Cortex of kidney (tissue), 1 donor: ENCODE data around the gene STARD3NL.
"Not testable (repeated sequence)": the region's sequence is repeated elsewhere in the genome, so short reads cannot be mapped to it uniquely, and the experiment has no call there.

Experiments used
- DNase-seq: peaks from one replicate; lab custom pipeline; 2025; lab: John Stamatoyannopoulos, UW

The STARD3NL gene, protein sequence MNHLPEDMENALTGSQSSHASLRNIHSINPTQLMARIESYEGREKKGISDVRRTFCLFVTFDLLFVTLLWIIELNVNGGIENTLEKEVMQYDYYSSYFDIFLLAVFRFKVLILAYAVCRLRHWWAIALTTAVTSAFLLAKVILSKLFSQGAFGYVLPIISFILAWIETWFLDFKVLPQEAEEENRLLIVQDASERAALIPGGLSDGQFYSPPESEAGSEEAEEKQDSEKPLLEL

DNA sequence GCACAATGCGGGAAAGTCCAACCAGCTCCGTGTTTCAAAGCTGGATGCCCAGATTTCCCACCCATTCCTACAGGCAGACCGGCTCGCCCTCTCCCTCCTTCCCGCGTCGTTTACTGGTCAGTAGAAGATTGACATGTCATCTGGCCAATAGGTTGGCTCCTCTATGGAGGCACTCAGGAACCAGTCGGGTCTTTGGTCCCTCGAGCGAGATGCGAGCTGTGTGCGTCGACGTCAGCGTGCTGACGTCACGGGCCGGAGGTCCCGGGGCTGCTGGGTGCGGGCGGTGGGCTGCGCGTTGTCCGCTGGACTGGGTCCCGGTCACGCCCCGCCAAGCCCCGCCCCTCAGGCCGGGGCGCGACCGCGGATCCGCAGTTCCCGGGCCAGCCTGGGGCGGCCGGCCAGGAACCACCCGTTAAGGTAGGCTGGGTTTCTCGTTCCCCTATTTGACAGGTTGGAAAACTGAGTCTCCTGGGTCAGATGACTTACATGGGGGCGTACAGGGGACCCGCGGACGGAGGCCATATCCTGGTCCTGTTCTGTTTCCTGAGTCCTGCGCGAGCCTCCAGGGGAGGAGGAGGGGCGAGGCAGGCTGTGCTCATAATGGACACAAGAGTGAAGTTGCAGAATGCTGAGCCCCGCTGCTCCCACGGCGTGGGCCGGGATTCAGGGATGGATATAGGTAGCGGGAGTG is at the start of gene STARD3NL:
STARD3NL (plus strand) TSS at position 242 of the 691 bp plus-strand sequence. CDS start 29,260 bp downstream, outside the sequence.
- peak; percentile 19 for DNase-seq

DNA sequence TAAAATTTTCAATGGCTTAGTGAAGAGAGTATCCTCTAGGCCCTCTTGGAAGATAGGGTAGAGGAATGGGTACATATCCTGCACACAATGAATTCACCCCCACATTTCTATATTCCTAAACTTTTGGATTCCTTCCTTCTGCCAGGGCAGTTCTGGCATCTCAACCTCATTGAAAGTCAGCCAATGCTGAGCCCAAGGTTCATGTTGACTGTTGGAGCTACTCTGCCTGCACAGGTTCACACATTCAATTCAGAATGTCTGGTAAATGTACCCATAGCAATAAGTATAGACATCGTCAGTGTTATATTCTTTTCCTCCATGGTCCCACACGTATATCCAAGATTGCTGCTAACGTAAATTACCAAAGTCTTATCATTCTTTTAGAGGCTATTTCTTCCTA is 48.9 kb upstream of the STARD3NL start:
- DNase-seq: no peak

GRCh38 chr7:38129579-38129978 is 48.5 kb upstream of the STARD3NL start:
- no peak for DNase-seq

GRCh38 chr7:38138171-38138570 is 39.9 kb upstream of the STARD3NL start:
- DNase-seq: no peak

- DNase-seq: no peak
These were observed 36.9 kb upstream of the STARD3NL start for GRCh38 chr7:38141187-38141586.

DNA sequence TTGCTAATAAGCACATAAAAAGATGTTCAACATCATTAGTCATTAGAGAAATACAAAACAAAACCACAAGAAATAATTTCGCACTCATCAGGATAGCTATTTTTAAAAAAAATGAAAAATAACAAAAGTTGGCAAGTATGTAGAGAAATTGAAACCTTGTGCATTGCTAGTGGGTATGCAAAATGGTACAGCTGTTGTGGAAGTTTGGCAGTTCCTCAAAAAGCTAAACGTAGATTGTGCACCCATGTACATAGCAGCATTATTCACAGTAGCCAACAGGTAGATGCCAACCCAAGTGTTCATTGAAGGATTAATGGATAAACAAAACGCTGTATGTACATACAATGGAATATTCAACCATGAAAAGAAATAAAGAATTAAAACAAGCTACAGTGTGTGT is 35.3 kb upstream of the STARD3NL start:
- no peak for DNase-seq

- no peak for DNase-seq
These were observed 31.0 kb upstream of the STARD3NL start for GRCh38 chr7:38147005-38147404.

- no peak for DNase-seq
These were observed 26.5 kb upstream of the STARD3NL start for GRCh38 chr7:38151556-38151955.

DNA sequence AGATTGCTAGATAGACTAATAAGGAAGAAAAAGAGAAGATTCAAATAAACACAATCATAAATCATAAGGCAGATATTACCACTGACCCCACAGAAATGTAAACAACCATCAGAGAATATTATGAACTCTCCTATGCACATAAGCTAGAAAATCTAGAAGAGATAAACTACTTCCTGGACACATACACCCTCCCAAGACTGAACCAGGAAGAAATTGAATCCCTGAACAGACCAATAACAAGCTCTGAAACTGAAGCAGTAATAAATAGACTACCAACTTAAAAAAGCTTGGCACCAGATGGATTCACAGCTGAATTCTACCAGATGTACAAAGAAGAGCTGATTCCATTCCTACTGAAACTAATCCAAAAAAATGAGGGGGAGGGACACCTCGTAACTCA is 24.5 kb upstream of the STARD3NL start:
- no peak for DNase-seq

GRCh38 chr7:38154278-38154677 is 23.8 kb upstream of the STARD3NL start:
- DNase-seq: no peak

GRCh38 chr7:38160003-38160571 is 18.0 kb upstream of the STARD3NL start:
- DNase-seq: no peak

DNA sequence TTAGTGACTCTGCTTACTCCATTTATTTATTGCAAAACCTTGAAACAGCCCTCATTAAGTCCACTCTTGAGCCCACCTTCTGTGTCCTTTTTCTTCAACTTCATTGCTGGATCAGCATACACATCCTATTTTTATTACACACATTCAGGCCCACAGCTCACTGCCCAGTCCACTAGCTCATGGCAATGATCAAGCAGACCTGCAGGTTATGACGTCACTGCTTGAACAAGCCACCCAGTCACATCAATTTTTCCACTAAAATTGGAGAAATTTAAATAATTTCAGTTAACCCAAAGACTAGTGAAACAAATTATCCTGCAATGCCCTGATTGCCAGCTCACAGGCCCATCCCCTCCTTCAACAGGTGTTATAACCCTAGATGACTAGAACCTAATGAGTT is 16.0 kb upstream of the STARD3NL start:
- DNase-seq: no peak

GRCh38 chr7:38163671-38164070 is 14.4 kb upstream of the STARD3NL start:
- no peak for DNase-seq

- no peak for DNase-seq
These were observed 9.0 kb upstream of the STARD3NL start for GRCh38 chr7:38168890-38169570.

- no peak for DNase-seq
These were observed 8.2 kb upstream of the STARD3NL start for GRCh38 chr7:38169847-38170246.

GRCh38 chr7:38171623-38172391 is 6.2 kb upstream of the STARD3NL start:
- no peak for DNase-seq

DNA sequence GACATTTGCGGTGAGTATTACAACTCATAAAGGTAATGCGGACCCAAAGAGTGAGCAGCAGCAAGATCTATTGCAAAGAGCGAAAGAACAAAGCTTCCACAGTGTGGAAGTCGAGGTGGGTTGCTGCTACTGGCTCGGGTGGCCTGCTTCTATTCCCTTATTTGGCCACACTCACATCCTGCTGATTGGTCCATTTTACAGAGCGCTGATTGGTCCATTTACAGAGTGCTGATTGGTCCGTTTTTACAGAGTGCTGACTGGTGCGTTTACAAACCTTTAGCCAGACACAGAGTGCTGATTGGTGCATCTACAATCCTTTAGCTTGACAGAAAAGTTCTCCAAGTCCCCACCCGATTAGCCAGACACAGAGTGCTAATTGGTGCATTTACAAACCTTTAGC is 2.5 kb upstream of the STARD3NL start:
- DNase-seq: not testable (repeated sequence)

- DNase-seq: no peak
These were observed 433 bp upstream of the STARD3NL start for GRCh38 chr7:38177621-38178003.

DNA sequence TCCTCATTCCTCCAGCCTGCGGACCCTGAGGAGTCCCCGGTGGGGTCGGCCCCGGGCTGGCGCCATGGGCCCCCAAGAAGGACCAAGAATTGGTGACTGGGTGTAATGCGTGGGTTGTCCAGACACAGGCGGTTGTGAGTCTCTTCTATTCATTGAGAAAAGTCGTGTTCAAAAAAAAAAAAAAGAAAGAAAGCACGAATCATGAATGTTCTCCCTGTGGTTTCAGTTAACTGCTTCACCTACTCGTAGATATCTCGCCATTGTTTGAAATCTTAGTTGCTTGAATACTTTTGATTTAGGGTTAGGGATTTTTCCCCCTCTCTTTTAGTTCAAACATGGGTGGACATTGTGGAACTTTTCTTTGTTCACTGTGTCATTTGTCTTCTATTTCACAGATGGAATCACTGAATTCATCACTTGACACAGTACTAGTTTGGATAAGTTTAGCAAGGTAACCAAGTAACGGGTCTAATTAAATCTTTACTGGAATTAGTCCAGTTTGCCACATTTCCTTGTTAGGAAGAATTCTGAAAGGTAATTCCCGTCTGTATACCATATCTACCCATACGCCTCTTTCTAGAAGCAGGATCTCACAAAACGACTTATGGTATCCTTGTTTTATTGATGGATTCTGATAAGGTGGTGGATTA is 775 bp downstream of the STARD3NL start:
- no peak for DNase-seq

- no peak for DNase-seq
These were observed 1.8 kb downstream of the STARD3NL start for GRCh38 chr7:38179776-38180226.

DNA sequence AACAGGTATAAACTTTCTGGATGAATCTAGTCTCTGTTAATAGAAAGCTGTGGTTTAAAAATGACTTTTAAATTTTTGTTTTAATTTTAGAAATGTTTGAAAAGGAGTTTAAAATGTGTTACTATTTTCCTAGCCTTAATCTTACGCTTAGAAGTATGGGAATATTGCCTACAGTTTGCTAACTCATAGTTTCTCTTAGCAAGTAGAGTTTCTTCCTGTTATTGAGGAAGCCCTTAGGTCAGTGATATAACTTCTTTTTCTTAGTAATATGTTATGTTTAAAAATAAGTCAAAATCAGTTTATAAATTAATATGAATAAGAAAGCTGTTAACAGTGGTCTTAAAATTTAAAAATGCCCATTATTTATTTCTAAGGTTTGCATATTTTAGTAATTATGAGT is 3.1 kb downstream of the STARD3NL start:
- no peak for DNase-seq
